Keratinocyte (primary cell): ENCODE measurements around the gene TCEA2. TPM values are rescaled to one million over a fixed set of nuclear protein-coding genes. Genes with fewer than 3 reads are reported as not detected.

Experiments
- DNase-seq: peaks from one replicate; pipeline ENCODE4 v3.0.0-alpha.2; 2011; ENCODE audit warnings: low read depth, missing footprints, low spot score
- FAIRE-seq: peaks from 2 replicates; lab custom pipeline; 2011; peaks lifted over from hg19 to GRCh38; lab: Jason Lieb, UNC
- H2AFZ ChIP-seq: 2 replicates; pipeline ENCODE4 v1.6.0; 2012; ENCODE audit warnings: low read length, control low read depth, inconsistent platforms; ENCODE audit not compliant: control insufficient read depth
- H3K27ac ChIP-seq: 2 replicates; pipeline ENCODE4 v1.5.1; 2011; ENCODE audit warnings: low read length; ENCODE audit not compliant: control insufficient read depth, insufficient read depth
- H3K27me3 ChIP-seq: 3 replicates; pipeline ENCODE4 v1.6.0; 2011; ENCODE audit warnings: low read length; ENCODE audit not compliant: control insufficient read depth, insufficient read depth; ENCODE audit errors: extremely low read depth
- H3K36me3 ChIP-seq, 2 experiments: 2 replicates in 1 of 2; 3 replicates in 1 of 2; pipeline ENCODE4 v1.5.1; 2011; ENCODE audit warnings: low read length in 2 of 2, mild to moderate bottlenecking in 1 of 2; ENCODE audit not compliant: control insufficient read depth in 2 of 2, insufficient read depth in 2 of 2; ENCODE audit errors: extremely low read depth in 1 of 2
- H3K4me1 ChIP-seq: 3 replicates; pipeline ENCODE4 v1.5.1; 2011; ENCODE audit warnings: low read length; ENCODE audit not compliant: control insufficient read depth, insufficient read depth; ENCODE audit errors: extremely low read depth
- H3K4me2 ChIP-seq: 3 replicates; pipeline ENCODE4 v1.6.0; 2011; ENCODE audit warnings: low read depth, low read length; ENCODE audit not compliant: control insufficient read depth, insufficient read depth; ENCODE audit errors: extremely low read depth
- H3K4me3 ChIP-seq, 3 experiments: fragments of 200-600 bp in 1 of 3; sonication (generic) in 1 of 3; 2 replicates in 2 of 3; 3 replicates in 1 of 3; pipeline ENCODE4 v1.5.1; 2011 to 2016; ENCODE audit warnings: low read length in 3 of 3, mild to moderate bottlenecking in 3 of 3, control low read depth in 2 of 3, inconsistent platforms in 1 of 3, low read depth in 1 of 3, mixed read lengths in 1 of 3, mixed run types in 1 of 3, moderate library complexity in 1 of 3; ENCODE audit not compliant: control insufficient read depth in 2 of 3, insufficient read depth in 2 of 3; ENCODE audit errors: extremely low read depth in 1 of 3
- H3K79me2 ChIP-seq: 2 replicates; pipeline ENCODE4 v1.6.0; 2012; ENCODE audit warnings: low read length; ENCODE audit not compliant: control insufficient read depth, insufficient read depth
- H3K9ac ChIP-seq: 3 replicates; pipeline ENCODE4 v1.6.0; 2011; ENCODE audit warnings: low read length; ENCODE audit not compliant: control insufficient read depth, insufficient read depth; ENCODE audit errors: extremely low read depth
- H3K9me1 ChIP-seq: 3 replicates; pipeline ENCODE4 v1.6.0; 2011; ENCODE audit warnings: low read length; ENCODE audit not compliant: control insufficient read depth, insufficient read depth; ENCODE audit errors: extremely low read depth
- H3K9me3 ChIP-seq: 2 replicates; pipeline ENCODE4 v1.5.1; 2012; ENCODE audit warnings: low read depth, low read length; ENCODE audit not compliant: control insufficient read depth
- H4K20me1 ChIP-seq: 3 replicates; pipeline ENCODE4 v1.6.0; 2011; ENCODE audit warnings: low read length; ENCODE audit not compliant: control insufficient read depth, insufficient read depth; ENCODE audit errors: extremely low read depth
- CTCF ChIP-seq, 3 experiments: IDR thresholded peaks in 1 of 3; conservative IDR thresholded peaks in 1 of 3; optimal IDR thresholded peaks in 1 of 3; 2 replicates in 2 of 3; 3 replicates in 1 of 3; pipeline versions ENCODE3 to v1.5.1; 2011; ENCODE audit warnings: low read length in 3 of 3, mild to moderate bottlenecking in 3 of 3, moderate library complexity in 2 of 3, control low read depth in 1 of 3, inconsistent platforms in 1 of 3; ENCODE audit not compliant: insufficient read depth in 2 of 3; ENCODE audit errors: extremely low read depth in 1 of 3
- EZH2 ChIP-seq: IDR thresholded peaks from one replicate; pipeline ENCODE4 v1.6.1; 2012; ENCODE audit warnings: inconsistent platforms, mild to moderate bottlenecking, low read length, moderate library complexity
- dilution Hi-C: fragments of 300-500 bp; cut with MboI; formaldehyde crosslinking; loops from one replicate; pipeline ENCODE4 v1.7.0; 2020; ENCODE audit warnings: low sequenced_read_pairs; ENCODE audit not compliant: extremely low pct_ligation_motif_present
- polyA plus RNA-seq, 5 experiments: library from polyadenylated mRNA; depleted of rRNA in 3 of 5; stranded (reverse) in 3 of 5; stranded (forward) in 1 of 5; unstranded in 1 of 5; fragments of >200 nt; gene quantifications; 1 replicate in 1 of 5; 2 replicates in 3 of 5; 3 replicates in 1 of 5; pipeline versions ENCODE4 v1.2.1 to v1.2.3, GENCODE V29; 2011 to 2012; ENCODE audit warnings: missing spikeins in 2 of 5, low read depth in 1 of 5, low replicate concordance in 1 of 5

The TCEA2 gene
- polyA plus RNA-seq, 1 donor (not counting 4 experiments of a cell fraction or from before 2014, with no cell fraction given) = 9.1 TPM

GRCh38 chr20:64072498-64073063 is 9.6 kb downstream of the TCEA2 start:
- no peak overlapping the region for H3K9ac ChIP-seq
- H3K27me3 ChIP-seq = no peaks in the 10 kb centered on the region
- no peaks in the 10 kb centered on the region for H3K4me1 ChIP-seq
- no peaks in the 10 kb centered on the region for H4K20me1 ChIP-seq
- peaks cover 0 to 10% of the 10 kb centered on the region in 2 experiments for H3K36me3 ChIP-seq
- H2AFZ ChIP-seq = no peak overlapping the region
- dilution Hi-C loops = no loop called here
- no peaks in the 10 kb centered on the region for H3K9me3 ChIP-seq
- no peak overlapping the region for H3K4me3 ChIP-seq
- H3K4me2 ChIP-seq = no peak overlapping the region
- FAIRE-seq (no peak), DNase-seq (no peak)
- TF ChIP-seq CTCF (optimal IDR thresholded peaks at IDR 0.05 in 1 of 3, IDR thresholded peaks at IDR 0.05 in 1 of 3, conservative IDR thresholded peaks at IDR 0.05 in 1 of 3; ENCODE audit: extremely low read depth in 1 of 3, insufficient read depth in 2 of 3, low read length in 3 of 3) = no peak
- TF ChIP-seq EZH2 = no peak
- H3K27ac ChIP-seq = no peak overlapping the region
- H3K9me1 ChIP-seq = no peaks in the 10 kb centered on the region
- H3K79me2 ChIP-seq = no peaks in the 10 kb centered on the region

GRCh38 chr20:64073476-64074183 is 10.6 kb downstream of the TCEA2 start:
- Histone ChIP-seq H3K9ac (no peak overlapping the region), H3K27me3 (no peaks in the 10 kb centered on the region), H3K27ac (no peak overlapping the region), H3K9me3 (no peaks in the 10 kb centered on the region), H3K4me2 (no peak overlapping the region), H4K20me1 (no peaks in the 10 kb centered on the region), H3K79me2 (peaks cover 2% of the 10 kb centered on the region), H2AFZ (no peak overlapping the region), H3K4me3 (no peak overlapping the region), H3K9me1 (no peaks in the 10 kb centered on the region), H3K36me3 (peaks cover 0 to 10% of the 10 kb centered on the region in 2 experiments), H3K4me1 (peaks cover 9% of the 10 kb centered on the region)
- no peak for TF ChIP-seq EZH2
- FAIRE-seq (no peak), DNase-seq (no peak)
- dilution Hi-C loops = no loop called here
